OCI-LY7 (cell line): Measurements from ENCODE around the gene AXDND1.

Experiments
- EZH2phosphoT487 ChIP-seq: fragments of 200-600 bp; sonication (generic); IDR thresholded peaks from 2 replicates; pipeline ENCODE4 v1.6.1; 2018; ENCODE audit warnings: low read depth, borderline replicate concordance, mild to moderate bottlenecking, mixed run types, antibody characterized with exemption, low read length, moderate library complexity, mixed read lengths
- TF ChIP-seq, protein P1 (sequence below): fragments of 200-600 bp; sonication (generic); conservative IDR thresholded peaks from 2 replicates; pipeline ENCODE4 v1.5.1; 2014; ENCODE audit warnings: mild to moderate bottlenecking, antibody characterized with exemption, low read length, moderate library complexity, mixed read lengths

DNA sequence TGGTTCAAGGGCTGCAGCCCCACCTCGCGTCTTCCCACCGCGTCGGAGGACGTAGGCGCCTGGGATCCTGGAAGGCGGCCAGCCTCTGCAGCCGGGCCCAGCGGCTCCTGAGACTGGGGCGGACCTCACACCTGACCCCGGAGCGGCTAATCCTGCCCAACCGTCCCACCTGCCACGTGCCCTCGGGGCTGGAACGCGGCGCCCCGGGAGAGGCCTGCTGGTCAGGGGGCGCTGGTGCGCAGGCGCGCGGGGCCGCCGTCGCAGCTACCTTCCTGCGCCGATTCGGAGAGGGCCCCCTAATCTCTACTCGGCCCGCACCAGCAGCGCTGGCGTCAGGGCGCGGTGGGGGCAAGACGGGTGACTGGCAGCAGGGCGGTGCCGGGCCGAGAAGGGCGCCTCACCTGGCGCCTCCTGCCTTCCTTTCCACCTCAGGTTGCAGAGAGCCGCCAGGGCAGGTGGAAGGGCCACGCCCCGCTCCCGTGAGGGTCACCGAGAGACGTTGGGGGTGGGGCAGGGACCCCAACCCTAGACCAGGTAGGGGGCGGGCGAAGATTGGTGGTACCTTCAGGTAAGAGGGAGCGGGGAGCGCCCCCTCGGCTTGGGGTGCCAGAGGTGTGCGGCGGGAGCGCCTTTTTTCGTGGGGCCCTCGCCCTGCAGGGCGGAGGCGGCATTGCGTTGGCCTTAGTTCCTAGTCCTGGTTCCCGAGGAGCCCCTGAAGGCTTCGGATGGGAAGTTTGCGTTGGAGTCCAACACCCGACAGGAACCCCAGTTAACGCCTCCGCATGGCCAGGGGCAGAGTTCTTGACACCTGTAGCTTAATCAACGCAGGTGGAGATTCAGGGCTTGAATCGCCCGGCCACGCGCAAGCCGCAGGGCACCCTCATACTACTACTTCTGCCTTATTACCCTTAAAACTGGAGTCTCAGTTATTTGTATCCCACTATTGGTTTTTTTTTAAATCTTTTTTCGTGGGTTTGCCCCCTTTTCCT lies 226.1 kb downstream of the AXDND1 start, which contains the start of gene TDRD5:
- TF ChIP-seq, protein P1, sequence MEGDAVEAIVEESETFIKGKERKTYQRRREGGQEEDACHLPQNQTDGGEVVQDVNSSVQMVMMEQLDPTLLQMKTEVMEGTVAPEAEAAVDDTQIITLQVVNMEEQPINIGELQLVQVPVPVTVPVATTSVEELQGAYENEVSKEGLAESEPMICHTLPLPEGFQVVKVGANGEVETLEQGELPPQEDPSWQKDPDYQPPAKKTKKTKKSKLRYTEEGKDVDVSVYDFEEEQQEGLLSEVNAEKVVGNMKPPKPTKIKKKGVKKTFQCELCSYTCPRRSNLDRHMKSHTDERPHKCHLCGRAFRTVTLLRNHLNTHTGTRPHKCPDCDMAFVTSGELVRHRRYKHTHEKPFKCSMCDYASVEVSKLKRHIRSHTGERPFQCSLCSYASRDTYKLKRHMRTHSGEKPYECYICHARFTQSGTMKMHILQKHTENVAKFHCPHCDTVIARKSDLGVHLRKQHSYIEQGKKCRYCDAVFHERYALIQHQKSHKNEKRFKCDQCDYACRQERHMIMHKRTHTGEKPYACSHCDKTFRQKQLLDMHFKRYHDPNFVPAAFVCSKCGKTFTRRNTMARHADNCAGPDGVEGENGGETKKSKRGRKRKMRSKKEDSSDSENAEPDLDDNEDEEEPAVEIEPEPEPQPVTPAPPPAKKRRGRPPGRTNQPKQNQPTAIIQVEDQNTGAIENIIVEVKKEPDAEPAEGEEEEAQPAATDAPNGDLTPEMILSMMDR, result no peak
- TF ChIP-seq EZH2phosphoT487, result no peak
